ENCODE data around the gene S100A2.

DNA sequence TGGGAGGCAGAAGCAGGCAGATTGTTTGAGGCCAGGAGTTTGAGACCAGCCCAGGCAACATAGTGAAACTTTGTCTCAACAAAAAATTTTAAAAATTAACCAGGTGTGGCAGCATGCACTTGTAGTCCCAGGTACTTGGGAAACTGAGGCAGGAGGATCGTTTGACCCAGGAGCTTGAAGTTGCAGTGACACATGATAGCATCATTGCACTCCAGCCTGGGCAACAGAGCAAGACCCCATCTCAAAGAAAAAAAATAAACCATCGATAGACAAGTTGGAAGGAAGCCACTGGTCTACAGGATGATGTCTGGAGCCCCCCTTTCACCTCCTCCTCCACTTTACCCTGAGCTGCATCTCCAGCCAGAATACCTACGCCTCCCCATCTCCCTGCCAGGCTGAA, 46.4 kb downstream of the S100A2 start:
- TF ChIP-seq CTCF (IDR thresholded peaks at IDR 0.05) (no peak), EZH2 (IDR thresholded peaks at IDR 0.05; ENCODE audit: borderline replicate concordance, insufficient read depth, low read depth, low read length, poor library complexity, severe bottlenecking) (no peak)
